GM19043 (cell line): ENCODE measurements around the gene CYP2B6.
"Not testable (repeated sequence)": the region's sequence is repeated elsewhere in the genome, so short reads cannot be mapped to it uniquely, and the experiment has no call there.

Experiments
- ATAC-seq: cut with Tn5 transposase; IDR thresholded peaks from one replicate; pipeline ENCODE4 v1.9.1; 2021; ENCODE audit warnings: low read depth; ENCODE audit not compliant: unreplicated experiment

Gene CYP2B6

GRCh38 chr19:40990972-40991381, at the start of gene CYP2B6:
Gene CYP2B6, plus strand, starts transcription at chr19:40991282. Its CDS starts 24 bp downstream, at chr19:40991306.
- no peak for ATAC-seq

- no peak for ATAC-seq
Measured at GRCh38 chr19:40941481-40942219, 49.4 kb upstream of the CYP2B6 start.

- no peak for ATAC-seq
Measured at GRCh38 chr19:40945645-40946044, 45.4 kb upstream of the CYP2B6 start.

- no peak for ATAC-seq
Measured at GRCh38 chr19:40947114-40947513, 44.0 kb upstream of the CYP2B6 start.

- ATAC-seq, result no peak
Measured at GRCh38 chr19:40947573-40947972, 43.5 kb upstream of the CYP2B6 start.

- no peak for ATAC-seq
Measured at GRCh38 chr19:40948580-40949299, 42.3 kb upstream of the CYP2B6 start.

- ATAC-seq, result no peak
Measured at GRCh38 chr19:40954573-40954972, 36.5 kb upstream of the CYP2B6 start.

- ATAC-seq, result no peak
Measured at GRCh38 chr19:40959338-40959737, 31.7 kb upstream of the CYP2B6 start.

- ATAC-seq, result no peak
Measured at GRCh38 chr19:40960062-40960685, 30.9 kb upstream of the CYP2B6 start.

- ATAC-seq, result no peak
Measured at GRCh38 chr19:40960780-40961179, 30.3 kb upstream of the CYP2B6 start.

- ATAC-seq, result no peak
Measured at GRCh38 chr19:40962460-40962961, 28.6 kb upstream of the CYP2B6 start.

GRCh38 chr19:40964361-40964760, 26.7 kb upstream of the CYP2B6 start:
- ATAC-seq, result not testable (repeated sequence)

- ATAC-seq, result not testable (repeated sequence)
Measured at GRCh38 chr19:40965351-40965750, 25.7 kb upstream of the CYP2B6 start.

- not testable (repeated sequence) for ATAC-seq
Measured at GRCh38 chr19:40966591-40966990, 24.5 kb upstream of the CYP2B6 start.

- not testable (repeated sequence) for ATAC-seq
Measured at GRCh38 chr19:40968065-40968464, 23.0 kb upstream of the CYP2B6 start.

- ATAC-seq, result not testable (repeated sequence)
Measured at GRCh38 chr19:40969721-40970120, 21.4 kb upstream of the CYP2B6 start.

- ATAC-seq, result not testable (repeated sequence)
Measured at GRCh38 chr19:40970396-40971345, 20.4 kb upstream of the CYP2B6 start.

GRCh38 chr19:40974633-40975037, 16.4 kb upstream of the CYP2B6 start:
- no peak for ATAC-seq

GRCh38 chr19:40976134-40976533, 14.9 kb upstream of the CYP2B6 start:
- ATAC-seq, result no peak

- ATAC-seq, result no peak
Measured at GRCh38 chr19:40976724-40977123, 14.4 kb upstream of the CYP2B6 start.
